Heart left ventricle (tissue), 13 donors: ENCODE results near the gene CRACR2A.

Experiments
- POLR2A ChIP-seq, 2 donors: fragments of 450-650 bp; IDR thresholded peaks; one replicate each; pipeline ENCODE4 v1.6.1; 2017; ENCODE audit warnings: antibody characterized with exemption in 2 of 2, mild to moderate bottlenecking in 2 of 2, moderate library complexity in 2 of 2
- TF ChIP-seq, protein P1 (sequence below), 12 donors: fragments of 200-600 bp; sonication (generic) in 4 of 12; IDR thresholded peaks; one replicate each; pipeline versions ENCODE4 v1.5.0 to v1.8.0; 2018 to 2022; ENCODE audit warnings: antibody characterized with exemption in 12 of 12, mild to moderate bottlenecking in 5 of 12
- donor health status: ischemic (EF 13 %, LVEDD 7.1; RV severe dilation, severe dysfunction).
- donor health status: DM: no; HTN: yes; CAD: no.
- donor health status: DM: no; HTN: no; CAD: no.
- donor health status: ischemic (EF 25% LVEDD 6.9; RV normal size, moderate dysfunction).
- donor health status: ischemic (EF 25% LVEDD 5.7; RV mildly dilated, moderate dysfunction).
- donor health status: ischemic (EF 35%, LVEDD 5.7; RV mildly dilated, moderate dysfunction).
- donor health status: nonischemic (EF 11% LVEDD 7.7; RV severe dilation, severe dysfunction).
- donor health status: DM: yes; HTN: yes; CAD: no.
- donor health status: PGD.
- donor health status: ischemic (EF 29% LVEDD 5.4; RV normal size, mild dysfunction).
- donor health status: nonischemic (EF 23%, LVEDD 6.1; RV moderate dilation, normal function).

DNA sequence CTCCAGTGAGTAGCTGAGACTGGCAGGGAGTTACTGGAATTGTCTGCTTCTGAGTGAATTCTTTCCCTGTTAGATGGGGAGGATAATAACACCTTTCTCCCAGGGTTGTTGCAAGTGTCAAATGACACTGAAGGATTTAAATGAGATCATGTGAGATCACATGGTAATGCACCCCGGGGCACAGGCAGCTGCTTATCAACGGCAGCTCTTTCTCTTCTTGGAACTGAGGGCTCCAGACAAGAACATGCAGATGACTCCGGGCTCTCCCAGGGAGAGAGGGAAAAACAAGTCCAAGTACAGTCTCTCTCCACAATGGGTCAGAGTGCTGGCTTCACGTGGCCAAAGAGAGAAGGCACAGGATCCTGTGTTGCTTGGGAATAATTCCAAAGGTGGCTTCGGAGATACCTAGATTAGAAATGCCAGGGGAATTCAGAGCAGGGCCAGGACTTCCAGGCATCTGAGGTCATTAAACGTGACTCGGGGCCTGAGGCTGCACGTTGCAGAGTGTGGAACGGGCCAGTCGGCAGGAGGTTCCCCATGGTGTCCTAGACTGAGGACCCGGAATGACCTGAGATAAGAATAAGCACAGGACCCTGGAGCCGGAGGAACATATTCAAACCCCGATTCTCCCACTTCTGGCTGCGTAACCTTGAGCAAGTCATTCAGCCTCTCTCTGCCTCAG lies 152.7 kb downstream of the CRACR2A start:
- TF ChIP-seq, protein P1, sequence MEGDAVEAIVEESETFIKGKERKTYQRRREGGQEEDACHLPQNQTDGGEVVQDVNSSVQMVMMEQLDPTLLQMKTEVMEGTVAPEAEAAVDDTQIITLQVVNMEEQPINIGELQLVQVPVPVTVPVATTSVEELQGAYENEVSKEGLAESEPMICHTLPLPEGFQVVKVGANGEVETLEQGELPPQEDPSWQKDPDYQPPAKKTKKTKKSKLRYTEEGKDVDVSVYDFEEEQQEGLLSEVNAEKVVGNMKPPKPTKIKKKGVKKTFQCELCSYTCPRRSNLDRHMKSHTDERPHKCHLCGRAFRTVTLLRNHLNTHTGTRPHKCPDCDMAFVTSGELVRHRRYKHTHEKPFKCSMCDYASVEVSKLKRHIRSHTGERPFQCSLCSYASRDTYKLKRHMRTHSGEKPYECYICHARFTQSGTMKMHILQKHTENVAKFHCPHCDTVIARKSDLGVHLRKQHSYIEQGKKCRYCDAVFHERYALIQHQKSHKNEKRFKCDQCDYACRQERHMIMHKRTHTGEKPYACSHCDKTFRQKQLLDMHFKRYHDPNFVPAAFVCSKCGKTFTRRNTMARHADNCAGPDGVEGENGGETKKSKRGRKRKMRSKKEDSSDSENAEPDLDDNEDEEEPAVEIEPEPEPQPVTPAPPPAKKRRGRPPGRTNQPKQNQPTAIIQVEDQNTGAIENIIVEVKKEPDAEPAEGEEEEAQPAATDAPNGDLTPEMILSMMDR (IDR thresholded peaks at IDR 0.05) = no peak
- no peak for TF ChIP-seq POLR2A (IDR thresholded peaks at IDR 0.05)
